Measurements from ENCODE around the gene RPL21. TPM values are rescaled to one million over a fixed set of nuclear protein-coding genes. Genes with fewer than 3 reads are reported as not detected.

Gene RPL21
- 318 TPM for polyA plus RNA-seq (2012; ENCODE audit: insufficient read length, low read depth)

DNA sequence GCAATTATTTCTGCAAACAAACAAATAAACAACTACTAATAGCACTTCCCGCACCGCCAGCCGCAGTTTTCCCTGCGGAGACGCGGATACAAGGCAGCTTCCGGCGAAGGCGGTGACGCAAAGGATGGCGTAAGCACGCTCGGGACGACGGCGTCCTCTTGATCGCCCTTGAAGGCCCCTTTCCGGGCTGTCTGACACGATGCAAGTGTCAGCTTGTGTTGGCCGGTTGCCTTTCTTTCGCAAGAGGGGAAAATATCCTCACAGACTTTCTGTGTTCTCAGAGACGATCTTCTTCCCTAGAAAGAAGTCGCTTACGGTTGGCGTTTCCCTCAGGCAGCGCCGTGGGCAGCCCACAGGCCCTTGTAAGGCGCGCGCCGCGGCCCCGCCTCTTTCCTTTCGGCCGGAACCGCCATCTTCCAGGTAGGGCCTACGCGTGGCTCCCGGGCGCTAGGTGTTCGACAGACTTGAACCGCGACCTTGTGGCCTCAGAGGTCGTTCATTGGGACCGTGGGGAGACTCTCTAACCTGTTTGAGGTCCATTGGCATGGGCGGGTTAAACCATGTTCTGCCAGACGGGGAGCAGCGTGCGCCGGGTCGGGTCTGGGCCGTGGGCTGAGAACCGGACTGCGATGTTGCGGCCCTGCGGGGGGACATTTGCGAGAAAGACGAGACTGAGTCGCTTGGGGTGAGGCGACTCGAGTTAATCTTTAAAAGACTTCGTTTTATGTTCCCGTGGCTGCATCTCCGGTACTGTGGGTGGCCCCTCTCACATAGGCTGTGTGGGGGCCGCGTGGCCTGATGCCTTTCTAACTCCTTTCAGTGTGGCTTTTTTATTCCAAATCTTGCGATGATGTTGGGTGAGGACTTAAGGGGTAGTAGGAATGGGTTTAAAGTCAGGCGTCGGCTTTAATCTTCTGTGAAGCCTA lies at the start of gene RPL21:
TSS of gene RPL21 (plus strand) at position 393 of the 926 bp plus-strand sequence. CDS start 2,219 bp downstream, outside the sequence.
- TF ChIP-seq FOXP2 (optimal IDR thresholded peaks at IDR 0.05; ENCODE audit: borderline replicate concordance, extremely low read depth, extremely low read length, insufficient read depth) (peak; percentile 89), SIN3A (IDR thresholded peaks at IDR 0.05; ENCODE audit: borderline replicate concordance, insufficient read depth, low read length) (peak; percentile 64; the same call in 1 of the 2 replicates), POLR2AphosphoS5 (IDR thresholded peaks at IDR 0.05; ENCODE audit: low read depth, low read length) (peak; percentile 89), TAF1 (IDR thresholded peaks at IDR 0.05; ENCODE audit: borderline replicate concordance, insufficient read depth, low read length) (peak; percentile 85; the same call in 1 of the 2 replicates)
- TF ChIP-seq, protein P1, sequence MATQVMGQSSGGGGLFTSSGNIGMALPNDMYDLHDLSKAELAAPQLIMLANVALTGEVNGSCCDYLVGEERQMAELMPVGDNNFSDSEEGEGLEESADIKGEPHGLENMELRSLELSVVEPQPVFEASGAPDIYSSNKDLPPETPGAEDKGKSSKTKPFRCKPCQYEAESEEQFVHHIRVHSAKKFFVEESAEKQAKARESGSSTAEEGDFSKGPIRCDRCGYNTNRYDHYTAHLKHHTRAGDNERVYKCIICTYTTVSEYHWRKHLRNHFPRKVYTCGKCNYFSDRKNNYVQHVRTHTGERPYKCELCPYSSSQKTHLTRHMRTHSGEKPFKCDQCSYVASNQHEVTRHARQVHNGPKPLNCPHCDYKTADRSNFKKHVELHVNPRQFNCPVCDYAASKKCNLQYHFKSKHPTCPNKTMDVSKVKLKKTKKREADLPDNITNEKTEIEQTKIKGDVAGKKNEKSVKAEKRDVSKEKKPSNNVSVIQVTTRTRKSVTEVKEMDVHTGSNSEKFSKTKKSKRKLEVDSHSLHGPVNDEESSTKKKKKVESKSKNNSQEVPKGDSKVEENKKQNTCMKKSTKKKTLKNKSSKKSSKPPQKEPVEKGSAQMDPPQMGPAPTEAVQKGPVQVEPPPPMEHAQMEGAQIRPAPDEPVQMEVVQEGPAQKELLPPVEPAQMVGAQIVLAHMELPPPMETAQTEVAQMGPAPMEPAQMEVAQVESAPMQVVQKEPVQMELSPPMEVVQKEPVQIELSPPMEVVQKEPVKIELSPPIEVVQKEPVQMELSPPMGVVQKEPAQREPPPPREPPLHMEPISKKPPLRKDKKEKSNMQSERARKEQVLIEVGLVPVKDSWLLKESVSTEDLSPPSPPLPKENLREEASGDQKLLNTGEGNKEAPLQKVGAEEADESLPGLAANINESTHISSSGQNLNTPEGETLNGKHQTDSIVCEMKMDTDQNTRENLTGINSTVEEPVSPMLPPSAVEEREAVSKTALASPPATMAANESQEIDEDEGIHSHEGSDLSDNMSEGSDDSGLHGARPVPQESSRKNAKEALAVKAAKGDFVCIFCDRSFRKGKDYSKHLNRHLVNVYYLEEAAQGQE (IDR thresholded peaks at IDR 0.05; ENCODE audit: insufficient read depth in 1 of 2, low read depth in 2 of 2, low read length in 2 of 2): no peak

DNA sequence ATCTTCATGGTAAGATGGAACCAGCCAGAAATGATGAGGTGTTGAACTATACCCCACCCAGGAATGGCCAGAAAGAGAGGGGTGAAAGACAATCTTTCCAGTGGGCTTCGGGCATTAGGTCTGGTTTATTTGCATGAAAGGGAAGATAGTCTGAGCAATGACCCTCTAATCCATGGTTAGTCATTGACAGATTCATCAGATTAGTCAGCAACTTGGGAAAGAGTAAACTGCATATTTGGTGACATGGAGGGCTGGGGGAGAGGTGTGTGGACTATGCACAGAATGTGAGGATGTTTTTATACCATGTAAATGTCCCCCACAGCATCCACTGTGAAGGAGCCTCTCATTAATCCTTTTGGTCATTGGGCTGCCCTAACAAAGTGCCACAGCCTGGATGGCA lies 49.7 kb upstream of the RPL21 start:
- no peak for TF ChIP-seq SIN3A (IDR thresholded peaks at IDR 0.05; ENCODE audit: borderline replicate concordance, insufficient read depth, low read length)
- TF ChIP-seq TAF1 (IDR thresholded peaks at IDR 0.05; ENCODE audit: borderline replicate concordance, insufficient read depth, low read length): no peak
- TF ChIP-seq, protein P1 (IDR thresholded peaks at IDR 0.05; ENCODE audit: insufficient read depth in 1 of 2, low read depth in 2 of 2, low read length in 2 of 2): no peak
- no peak for TF ChIP-seq FOXP2 (optimal IDR thresholded peaks at IDR 0.05; ENCODE audit: borderline replicate concordance, extremely low read depth, extremely low read length, insufficient read depth)

DNA sequence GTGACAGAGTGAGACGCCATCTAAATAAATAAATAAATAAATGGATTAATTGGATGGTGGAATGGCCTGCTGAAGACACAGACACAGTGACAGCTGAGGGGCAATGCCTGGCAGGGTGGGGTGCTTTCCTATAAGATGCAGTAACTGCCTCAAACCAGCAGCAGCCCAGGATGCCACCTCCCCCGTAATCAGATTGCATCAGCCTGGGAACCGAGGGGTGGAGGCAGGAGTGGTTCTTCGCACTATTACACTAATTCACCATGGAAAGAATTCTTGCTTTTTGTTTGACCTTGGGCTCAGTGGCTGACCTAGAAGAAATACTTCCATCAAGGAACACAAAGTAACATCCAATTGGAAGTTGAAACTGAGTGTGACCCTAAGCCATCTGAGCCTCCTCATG lies 48.2 kb upstream of the RPL21 start:
- TF ChIP-seq SIN3A (IDR thresholded peaks at IDR 0.05; ENCODE audit: borderline replicate concordance, insufficient read depth, low read length) (no peak), FOXP2 (optimal IDR thresholded peaks at IDR 0.05; ENCODE audit: borderline replicate concordance, extremely low read depth, extremely low read length, insufficient read depth) (no peak), TAF1 (IDR thresholded peaks at IDR 0.05; ENCODE audit: borderline replicate concordance, insufficient read depth, low read length) (no peak), POLR2AphosphoS5 (IDR thresholded peaks at IDR 0.05; ENCODE audit: low read depth, low read length) (no peak)
- TF ChIP-seq, protein P1 (IDR thresholded peaks at IDR 0.05; ENCODE audit: insufficient read depth in 1 of 2, low read depth in 2 of 2, low read length in 2 of 2): no peak

DNA sequence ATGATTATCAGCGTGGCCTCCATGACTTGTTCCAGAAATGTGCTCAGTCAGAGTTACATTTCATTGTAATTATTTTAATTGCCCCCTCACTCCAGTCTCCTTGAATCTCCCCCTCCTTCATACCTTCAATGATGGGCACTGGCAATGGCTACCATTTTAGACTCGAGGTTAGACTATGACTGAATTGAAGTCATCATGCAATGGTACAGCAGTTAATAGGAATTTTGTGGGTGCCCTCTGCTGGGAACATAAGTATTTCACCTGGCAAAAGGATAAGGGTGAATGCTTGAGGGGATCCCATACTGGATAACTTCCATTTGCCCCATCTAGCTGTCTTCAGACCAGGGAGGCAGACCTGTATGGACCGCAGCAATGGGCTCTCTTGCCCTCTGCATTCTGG lies 47.5 kb upstream of the RPL21 start:
- no peak for TF ChIP-seq TAF1 (IDR thresholded peaks at IDR 0.05; ENCODE audit: borderline replicate concordance, insufficient read depth, low read length)
- TF ChIP-seq SIN3A (IDR thresholded peaks at IDR 0.05; ENCODE audit: borderline replicate concordance, insufficient read depth, low read length): no peak
- TF ChIP-seq, protein P1 (IDR thresholded peaks at IDR 0.05; ENCODE audit: insufficient read depth in 1 of 2, low read depth in 2 of 2, low read length in 2 of 2): no peak
- no peak for TF ChIP-seq FOXP2 (optimal IDR thresholded peaks at IDR 0.05; ENCODE audit: borderline replicate concordance, extremely low read depth, extremely low read length, insufficient read depth)
- TF ChIP-seq POLR2AphosphoS5 (IDR thresholded peaks at IDR 0.05; ENCODE audit: low read depth, low read length): no peak

Measured in PFSK-1 (cell line).